HG03025 (cell line): ENCODE data around the gene CFAP46.
"Not testable (repeated sequence)": the region's sequence is repeated elsewhere in the genome, so short reads cannot be mapped to it uniquely, and the experiment has no call there.

Source experiments
- ATAC-seq: cut with Tn5 transposase; IDR thresholded peaks from one replicate; pipeline ENCODE4 v1.9.1; 2021; ENCODE audit warnings: mild to moderate bottlenecking, moderate library complexity; ENCODE audit not compliant: unreplicated experiment, low FRiP score

Gene CFAP46

DNA sequence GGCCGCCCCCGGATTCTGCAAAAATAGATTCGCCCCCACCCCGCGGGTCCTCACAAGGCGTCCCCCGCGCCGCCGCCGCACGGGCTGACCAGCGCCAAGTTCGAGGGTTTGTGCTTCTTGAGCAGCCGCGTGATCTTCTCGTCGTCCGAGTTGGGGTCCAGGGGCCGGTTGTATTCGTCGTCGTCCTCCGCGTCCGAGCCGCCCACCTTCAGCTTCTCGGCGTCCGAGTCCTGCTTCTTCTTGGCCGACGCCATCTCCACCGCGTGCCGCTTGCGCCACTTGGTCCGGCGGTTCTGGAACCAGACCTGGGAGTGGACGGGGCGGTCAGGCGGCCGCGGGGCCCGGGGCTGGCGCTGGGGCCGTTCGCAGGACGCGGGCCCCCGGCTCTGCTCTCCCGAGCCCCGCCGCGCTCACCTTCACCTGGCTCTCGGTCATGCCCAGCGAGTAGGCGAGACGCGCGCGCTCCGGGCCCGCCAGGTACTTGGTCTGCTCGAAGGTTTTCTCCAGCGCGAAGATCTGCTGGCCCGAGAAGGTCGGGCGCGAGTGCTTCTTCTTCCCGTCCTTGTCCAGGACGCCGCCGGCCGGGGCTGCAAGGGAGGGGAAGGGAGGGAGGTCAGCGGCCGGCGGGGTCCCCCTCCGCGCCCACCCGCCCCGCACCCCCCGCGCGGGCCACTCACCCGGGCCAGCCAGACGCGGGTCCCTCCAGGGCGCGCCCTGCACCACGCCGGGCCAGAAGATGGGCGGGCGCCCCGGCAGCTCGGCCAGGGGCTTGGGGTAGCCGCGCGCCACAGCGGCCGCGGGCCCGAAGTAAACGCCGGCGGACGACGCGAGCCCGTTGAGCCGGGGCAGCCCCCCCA, 157.3 kb downstream of the CFAP46 start:
- ATAC-seq = no peak

DNA sequence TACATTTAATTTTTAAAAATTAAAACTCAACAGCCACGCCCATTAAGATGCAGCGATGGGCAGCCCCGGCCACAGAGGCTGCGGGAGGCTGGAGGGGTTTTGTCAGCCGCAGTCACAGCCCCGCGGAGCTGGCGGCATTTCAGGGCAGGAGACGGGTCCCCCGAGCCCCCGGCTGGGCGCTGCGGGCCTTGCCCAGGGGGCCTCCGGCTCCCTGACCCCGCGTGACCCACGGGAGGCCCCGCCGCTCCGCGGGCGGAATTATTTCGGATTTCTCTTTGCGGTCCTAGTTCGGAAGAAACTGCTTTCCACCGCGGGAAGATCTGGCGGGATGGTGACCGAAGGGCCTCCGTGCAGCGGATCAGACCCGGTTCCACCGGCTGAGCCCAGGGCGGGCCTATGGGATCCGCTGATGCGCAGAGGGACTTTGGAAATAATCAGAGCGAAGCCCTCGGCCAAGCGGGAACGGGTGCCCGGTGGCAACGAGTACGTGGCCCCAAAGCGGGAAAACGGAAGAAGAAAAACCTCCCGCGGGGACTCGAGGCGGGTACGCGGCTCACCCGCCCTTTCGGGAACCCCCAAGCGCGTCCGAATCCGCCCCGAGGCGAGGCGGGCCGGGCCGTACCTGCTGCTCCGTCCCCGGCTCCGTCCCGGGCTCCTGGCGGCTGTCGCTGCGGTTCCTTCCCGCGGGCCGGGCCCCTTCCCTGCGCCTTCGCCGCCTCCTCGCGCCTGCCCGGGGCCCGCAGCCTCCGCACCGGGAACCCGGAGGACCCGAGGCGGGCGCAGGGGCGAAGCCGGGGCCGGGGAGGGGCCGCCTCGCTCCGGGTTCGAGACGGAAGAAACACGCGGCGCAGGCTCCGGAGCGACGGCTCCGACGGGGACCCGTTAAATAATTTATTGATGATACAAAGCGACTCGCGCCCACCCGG, 158.2 kb downstream of the CFAP46 start:
- no peak for ATAC-seq

DNA sequence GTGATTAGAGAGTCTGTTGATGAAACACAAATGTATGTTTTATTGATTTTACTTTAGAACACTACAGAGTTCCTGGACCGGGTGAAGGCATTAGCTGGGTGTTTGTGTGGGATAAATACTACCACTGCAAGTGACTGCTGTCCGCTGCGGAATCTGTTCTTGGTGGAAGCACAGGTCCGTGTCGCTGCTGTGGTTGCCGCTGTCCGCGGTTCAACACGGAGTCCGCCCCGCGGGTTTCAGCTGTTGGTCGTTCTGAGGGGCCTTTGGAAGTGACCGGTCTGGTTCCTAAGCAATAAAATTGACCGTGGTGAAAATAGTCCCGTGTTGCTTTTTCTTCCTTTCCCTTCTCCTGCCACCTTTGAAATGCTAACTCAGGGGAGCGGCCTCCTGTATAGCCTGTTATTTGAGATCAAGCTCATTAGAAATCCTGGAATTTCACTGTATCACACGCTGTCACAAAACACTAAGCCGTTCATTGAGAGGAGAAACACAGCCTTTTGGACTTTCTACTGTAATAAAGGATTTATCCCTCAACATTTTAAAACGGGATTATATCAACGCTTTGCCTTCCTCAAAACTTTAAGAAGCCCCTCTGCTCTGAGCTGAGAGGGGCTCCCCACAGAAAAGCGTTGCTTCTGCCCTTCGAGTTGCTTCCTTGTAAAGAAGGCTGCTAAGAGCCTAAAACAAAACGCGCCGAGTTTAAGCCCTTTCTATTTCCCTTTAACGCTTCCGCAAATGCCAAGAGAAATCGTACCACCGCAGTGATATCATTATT, 159.0 kb downstream of the CFAP46 start:
- ATAC-seq = no peak

DNA sequence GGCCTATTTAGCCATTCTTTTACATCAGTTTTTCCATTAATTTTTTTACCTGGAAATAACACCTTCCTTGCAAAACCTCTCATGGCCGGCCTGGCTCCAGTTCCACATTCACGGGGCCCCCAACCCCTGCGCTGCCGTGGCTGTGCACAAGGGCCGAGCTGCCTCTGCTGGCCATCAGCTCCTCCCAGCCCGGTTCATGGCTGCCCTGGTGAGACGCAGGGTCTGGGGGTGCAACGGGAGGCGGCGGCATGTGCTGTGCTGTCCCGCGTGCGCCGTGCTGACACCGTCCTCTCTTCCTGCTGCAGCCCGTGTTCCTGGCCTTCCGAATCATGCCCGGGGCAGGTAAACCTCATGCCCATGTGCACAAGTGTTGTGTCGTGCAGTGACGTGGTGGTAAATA, 160.8 kb downstream of the CFAP46 start:
- ATAC-seq = no peak

DNA sequence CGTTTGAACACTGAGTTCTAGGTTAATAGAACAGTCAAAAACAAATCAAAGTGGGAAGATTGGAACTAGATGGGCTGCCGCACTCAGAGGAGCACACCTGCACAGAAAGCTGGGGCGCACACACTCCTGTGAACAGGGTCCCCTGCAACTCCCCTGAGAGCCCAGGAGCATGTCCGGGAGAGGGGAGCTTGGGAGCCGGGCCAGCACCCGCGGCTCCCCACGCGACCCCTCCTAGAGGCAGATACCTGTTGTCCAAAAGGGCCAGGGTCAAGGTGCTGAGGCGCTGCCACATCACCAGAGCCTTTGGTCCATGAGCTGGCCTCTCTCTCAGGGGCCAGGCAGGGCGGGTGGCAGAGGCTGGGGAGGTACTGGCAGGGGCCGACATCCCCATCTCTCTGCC, 162.0 kb downstream of the CFAP46 start:
- no peak for ATAC-seq

DNA sequence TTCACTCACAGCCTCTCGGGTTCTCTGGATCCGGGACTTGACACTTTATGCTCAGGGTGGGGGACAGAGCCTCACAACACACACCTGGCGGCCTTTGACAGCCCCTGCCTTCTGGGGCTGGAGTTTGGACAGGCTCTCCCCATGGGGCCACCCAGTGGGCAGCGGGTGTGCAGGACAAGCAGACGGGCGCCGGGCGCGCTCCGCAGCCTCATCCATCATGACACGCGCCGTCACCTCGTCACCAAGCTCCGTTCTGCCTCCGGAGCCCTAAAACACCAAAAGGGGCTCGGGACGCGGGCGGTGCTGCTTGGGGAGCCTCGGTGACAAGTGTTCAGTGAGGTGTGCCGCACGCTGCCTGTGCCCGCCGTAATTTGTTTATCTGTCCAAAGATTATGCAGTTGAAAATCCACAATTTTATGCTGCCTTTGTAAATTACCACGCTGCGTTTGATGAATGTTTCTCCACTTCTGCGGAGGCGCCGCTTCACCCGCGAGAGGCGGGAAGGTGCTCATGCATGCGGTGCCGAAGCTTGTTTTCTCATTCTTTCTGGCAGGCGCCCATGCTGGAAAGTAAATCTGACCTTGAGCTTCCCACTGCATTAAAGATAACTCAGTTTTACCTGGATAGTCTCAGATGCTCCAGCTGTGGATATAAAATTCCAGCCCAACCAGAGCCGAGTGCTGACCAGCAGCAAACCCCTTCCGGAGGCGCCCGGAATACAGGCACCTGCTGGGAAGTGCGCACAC, 162.6 kb downstream of the CFAP46 start:
- ATAC-seq = no peak

DNA sequence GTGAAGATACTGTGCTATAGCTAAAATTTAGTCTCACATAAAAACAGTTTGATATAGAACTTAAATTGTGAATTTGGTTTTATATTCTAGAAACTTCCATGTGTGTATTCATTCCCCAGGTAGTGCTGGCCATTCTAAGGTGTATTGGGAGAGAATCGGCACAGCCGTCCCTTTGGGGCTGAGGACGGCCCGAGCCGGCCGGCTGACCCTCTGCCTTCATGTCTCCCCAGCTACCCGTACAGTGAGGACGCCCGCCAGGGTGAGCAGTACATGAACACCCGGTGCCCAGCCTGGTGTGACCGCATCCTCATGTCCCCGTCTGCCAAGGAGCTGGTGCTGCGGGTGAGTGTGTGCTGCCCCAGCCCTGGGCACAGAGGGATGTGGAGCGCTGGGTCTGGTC, 164.9 kb downstream of the CFAP46 start:
- no peak for ATAC-seq

DNA sequence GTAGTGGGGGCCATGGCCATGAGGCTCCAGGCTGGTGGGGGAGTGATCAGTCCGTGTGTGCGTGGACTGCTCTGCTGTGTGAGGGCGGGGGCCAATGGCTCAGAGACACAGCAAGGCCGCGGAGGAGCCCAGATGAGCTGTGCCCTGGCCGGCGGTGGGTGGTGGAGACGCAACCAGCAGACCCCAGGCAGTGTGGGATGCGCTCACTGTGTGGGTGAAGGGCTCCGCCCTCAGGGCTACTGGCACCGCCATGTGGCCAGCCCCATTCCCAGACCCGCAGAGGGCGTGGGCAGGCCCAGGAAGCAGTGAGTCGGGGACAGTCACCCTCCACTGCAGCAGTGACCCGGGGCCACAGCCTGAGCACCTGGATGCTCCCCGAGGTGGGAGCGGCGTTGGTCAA, 165.5 kb downstream of the CFAP46 start:
- ATAC-seq = no peak

DNA sequence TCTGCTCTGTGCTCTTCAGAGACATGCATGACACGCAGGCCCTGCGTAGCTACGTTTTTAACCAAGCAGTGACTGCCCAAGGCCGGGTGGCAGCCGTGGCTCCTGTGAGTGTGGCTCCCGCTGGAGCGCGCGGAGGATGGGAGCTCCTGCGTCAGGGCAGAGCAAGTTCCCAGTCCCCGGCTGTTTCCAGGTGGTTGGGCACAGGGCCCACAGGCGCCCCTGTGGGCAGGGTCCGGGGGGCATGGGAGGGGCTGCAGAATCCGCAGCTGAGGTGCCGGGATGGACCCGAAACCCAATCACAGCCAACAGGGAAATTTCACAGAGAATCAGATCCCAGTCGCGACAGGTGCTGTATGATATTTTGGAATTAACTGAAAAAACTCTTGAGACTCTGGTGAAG, 166.2 kb downstream of the CFAP46 start:
- ATAC-seq = no peak

DNA sequence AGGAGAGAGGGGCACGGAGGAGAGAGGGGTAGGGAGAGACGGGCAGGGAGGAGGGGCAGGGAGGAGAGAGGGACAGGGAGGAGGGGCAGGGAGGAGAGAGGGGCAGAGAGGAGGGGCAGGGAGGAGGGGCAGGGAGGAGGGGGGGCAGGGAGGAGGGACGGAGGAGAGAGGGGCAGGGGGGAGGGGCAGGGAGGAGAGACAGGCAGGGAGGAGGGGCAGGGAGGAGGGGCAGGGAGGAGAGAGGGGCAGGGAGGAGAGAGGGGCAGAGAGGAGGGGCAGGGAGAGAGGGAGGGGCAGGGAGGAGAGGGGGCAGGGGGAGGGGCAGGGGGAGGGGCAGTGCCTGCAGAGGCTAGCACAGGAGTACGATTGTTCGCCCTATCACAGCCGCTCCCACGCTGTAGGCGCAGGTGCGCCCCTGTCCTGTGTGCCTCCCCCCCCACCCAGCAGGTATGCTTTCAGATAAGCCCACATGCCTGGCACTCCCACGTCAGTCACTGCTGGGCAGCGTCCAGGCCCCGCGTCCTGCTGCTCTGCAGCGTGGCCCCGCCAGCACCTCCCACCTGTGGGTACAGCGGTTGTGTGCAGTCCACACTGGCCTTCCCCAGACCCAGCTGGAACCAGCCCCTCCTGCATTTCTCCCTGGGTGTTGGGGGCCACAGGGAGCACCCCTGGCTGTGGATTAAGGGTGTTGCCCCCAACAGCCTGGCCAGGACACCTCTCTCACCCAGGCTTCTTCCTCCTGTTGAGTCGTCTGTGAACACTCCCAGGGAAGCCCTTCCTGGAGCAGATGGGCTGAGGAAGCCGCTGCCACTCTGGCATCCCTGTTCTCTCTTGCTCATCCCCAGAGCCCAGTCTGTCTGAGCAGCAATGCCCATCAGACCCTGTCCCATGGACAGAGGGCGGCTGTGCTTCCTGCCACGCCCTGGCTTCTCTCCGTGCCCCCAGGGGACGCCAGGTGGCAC, 167.2 kb downstream of the CFAP46 start:
- ATAC-seq = no peak

DNA sequence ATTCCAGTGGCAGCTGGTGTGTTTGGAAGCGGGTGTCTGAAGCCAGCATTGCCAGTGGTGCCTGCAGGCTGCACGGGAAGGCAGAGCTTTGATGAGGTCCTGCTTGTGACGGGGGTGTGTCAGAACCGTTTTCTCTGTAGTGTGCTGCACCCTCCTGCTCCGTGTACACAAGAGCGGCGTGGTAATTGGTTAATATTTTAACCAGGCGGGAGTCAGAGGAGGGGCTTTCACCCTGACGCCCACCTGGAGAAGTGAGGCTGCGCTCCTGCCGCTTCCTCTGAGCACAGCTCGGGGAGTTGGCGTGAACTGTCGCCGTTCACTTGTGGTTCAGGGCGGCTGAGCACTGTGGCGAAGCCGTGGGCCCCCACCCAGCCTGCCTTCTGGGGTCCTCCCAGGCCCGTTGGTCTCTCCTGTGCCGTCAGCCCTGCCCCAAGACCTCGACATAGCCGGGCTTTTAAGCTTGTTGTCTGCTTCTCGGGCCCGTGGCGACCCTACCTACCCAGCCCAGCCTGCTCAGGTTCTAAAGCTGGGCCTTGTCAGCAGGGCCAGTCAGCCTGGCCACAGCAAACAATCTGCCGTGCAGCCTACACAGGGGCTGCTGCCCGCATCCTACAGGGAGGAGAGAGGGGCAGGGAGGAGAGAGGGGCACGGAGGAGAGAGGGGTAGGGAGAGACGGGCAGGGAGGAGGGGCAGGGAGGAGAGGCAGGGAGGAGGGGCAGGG, 168.0 kb downstream of the CFAP46 start:
- no peak for ATAC-seq

DNA sequence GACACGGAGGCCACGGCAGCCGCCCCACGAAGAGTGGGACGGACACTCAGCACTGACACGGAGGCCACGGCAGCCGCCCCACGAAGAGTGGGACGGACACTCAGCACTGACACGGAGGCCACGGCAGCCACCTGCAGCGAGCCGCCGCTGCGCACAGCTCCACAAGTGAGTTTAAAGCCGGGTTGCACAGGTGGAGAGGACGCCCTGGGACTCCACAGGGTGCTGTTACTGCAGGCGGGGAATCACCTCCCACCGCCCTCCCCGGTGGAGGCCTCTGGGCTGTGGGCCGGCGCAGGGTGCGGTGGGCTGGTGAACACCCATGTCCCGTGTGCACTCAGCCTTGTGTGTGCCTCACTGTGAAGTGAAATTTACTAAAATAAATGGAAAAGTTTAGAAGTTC, 169.6 kb downstream of the CFAP46 start:
- ATAC-seq = not testable (repeated sequence)

DNA sequence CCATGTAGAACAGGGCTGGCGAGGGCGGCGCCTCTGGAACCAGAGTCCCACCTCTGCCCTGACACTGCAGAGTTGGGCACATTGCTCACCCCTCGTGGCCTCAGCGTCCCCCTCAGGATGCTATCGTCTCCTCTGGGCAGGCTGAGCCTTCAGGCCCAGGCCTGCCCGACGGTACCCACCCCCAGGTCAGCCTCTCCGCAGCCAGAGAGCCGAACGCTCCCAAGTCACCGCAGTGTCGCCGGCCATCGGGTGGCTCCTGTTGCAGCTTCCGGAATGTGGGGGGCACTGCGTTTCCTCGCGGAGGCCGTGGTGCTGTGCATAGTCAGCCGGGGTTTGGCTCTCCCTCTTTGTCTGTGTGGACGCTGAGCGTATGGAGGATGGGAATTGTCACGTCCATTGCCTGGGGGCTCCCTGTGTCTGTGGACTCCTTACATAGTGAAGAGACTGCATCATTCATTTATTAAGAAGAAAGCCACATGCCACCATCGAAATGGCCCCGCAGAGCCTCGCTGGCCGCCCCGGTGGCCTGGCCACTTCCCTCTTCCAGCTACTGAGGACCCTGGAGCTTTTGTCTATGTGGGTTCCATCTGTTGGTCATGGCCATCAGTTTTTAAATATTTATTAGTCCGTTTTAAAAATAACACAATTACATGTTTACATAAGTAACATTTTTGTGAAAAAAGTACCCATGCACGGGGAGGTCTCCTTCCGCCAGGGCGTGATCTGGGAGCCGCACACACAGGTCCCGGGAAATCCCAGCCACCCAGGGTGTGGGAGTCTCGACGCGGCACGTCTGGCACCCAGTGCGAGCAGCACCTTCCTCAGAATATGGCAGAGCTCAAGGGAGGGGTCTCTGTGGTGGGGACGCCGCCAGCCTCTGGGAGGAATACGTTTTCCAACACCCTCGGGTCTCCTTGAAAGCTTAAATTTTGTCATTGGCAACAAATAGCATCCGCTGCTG, 172.0 kb downstream of the CFAP46 start:
- ATAC-seq = no peak

DNA sequence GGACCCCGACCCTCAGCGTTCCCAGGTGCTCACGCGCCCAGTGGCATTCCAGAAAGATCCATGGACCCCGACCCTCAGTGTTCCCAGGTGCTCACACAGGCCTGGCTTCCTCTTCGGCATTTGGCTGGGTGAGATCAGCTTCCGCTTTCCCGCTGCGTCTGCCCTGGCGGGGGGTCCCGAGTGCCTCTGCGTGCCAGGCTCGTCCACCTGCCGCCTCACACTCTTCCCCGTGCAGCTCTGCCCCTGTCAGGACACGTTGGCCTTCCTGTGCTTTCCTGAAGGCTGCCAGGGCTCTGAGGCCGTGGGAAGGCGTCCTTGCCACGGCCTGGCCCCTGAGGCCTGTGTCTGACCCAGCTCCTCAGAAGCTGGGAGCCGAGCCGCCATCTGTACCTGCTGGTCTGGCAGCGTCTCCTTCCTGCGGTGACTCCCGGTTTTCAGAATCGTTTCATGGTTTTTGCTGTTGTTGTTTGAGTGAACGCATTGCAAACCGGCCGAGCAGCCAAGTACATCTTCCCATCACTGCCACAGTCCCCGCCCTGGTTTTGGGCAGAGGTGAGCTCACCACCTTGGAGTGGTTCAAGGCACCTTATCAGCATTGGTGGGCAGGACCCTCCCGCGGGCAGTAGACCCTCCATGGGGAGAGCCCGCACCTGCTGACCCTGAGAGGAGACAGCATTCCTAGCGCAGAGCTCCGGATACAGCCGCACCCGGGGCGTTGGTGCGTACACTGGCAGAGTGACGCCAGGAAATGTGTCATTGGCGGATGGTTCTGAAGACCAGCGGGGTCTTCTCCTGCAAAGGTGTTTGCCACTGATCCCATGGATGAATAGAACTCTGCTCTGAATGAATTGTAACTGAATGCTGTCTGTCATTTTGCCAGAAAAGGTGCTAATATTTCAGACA, 173.8 kb downstream of the CFAP46 start:
- no peak for ATAC-seq

DNA sequence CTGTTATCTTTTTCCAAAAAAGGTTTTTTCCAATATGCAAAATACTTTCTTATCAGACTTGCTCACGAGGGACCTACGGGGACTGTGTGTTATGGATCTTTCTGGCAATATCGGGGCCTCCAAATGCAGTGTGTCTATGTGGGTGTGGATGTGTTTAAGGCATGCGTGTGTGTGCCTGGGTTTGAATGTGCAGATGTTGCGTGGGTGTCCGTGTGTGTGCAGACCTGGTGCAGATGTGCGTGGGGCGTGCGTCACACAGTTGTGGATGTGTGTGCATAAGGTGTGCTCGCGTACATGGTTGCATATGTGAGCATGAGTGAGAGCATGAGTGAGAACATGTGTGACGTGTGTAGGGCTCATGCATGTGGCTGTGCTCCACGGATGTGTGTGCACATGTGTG, 176.1 kb downstream of the CFAP46 start:
- ATAC-seq = no peak

DNA sequence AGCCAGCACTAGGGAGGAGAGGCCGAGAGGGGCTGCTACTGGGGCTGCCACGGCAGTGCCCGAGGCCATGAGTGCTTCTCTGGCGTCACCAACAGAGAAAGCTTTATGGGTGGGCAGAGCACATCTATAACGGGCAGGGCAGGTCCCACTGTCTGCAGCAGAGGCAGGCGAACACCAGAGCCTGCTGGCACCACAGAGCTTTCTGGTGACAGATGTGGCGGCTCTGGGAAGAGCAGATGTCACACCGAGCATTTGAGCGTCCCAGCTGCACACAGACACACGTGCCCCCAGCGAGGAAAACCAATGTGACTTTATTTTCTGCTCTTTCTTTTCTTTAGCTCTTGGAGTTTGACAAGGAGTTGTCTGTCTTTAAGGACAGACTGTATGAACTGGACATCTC, 176.9 kb downstream of the CFAP46 start:
- ATAC-seq = no peak
